GM08714 (cell line): ENCODE results near the gene PDZD2.
"Not testable (repeated sequence)": the region's sequence is repeated elsewhere in the genome, so short reads cannot be mapped to it uniquely, and the experiment has no call there.

Experiments used
- H3K4me3 ChIP-seq: fragments of 200-500 bp; sonication (Bioruptor generic); 2 replicates; pipeline ENCODE4 v1.5.1; 2014; ENCODE audit warnings: mild to moderate bottlenecking, low read length, inconsistent platforms
- ZNF274 ChIP-seq: IDR thresholded peaks from 2 replicates; pipeline ENCODE4 v1.6.1; 2012; ENCODE audit warnings: mild to moderate bottlenecking, low read depth, low read length

PDZD2 gene

DNA sequence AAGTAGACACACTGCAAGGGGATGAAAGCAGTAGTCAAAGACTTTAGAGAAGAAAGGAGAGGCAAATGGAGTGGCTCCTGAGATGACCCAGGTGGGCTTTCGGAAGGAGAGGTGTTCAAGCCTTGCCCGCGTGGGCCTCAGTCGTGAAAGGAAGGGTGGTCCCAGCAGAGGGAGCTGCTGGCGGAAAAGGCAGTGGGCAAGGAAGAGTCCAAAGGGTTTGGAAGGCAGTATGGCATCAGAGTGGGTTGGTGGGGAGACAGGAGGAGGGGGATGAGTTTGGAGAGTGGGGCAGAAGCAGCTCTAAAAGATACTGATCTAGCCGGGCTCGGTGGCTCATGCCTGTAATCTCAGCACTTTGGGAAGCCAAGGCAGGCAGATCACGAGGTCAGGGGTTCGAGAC is 369.8 kb downstream of the PDZD2 start:
- TF ChIP-seq ZNF274, result no peak
- no peak overlapping the region for H3K4me3 ChIP-seq

DNA sequence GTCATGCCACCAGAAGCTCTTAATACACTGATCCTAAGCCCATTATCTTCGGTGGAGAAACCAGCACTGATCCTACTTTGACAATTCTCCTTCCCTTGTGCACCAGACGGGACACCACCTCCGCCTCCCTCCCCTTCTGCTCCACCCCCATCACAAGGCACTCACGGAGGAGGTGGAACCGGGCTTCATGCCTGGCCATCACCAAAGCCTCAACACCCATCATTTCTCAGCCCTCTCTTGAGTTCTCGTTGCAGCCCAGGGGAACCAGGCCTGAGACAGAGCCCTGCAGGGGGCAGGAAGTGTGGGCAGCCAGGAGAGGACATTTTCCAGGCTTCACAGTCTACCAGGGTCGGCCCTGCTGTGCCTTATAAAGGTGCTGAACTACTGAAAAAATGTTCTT is 374.7 kb downstream of the PDZD2 start:
- no peak overlapping the region for H3K4me3 ChIP-seq
- TF ChIP-seq ZNF274, result no peak

DNA sequence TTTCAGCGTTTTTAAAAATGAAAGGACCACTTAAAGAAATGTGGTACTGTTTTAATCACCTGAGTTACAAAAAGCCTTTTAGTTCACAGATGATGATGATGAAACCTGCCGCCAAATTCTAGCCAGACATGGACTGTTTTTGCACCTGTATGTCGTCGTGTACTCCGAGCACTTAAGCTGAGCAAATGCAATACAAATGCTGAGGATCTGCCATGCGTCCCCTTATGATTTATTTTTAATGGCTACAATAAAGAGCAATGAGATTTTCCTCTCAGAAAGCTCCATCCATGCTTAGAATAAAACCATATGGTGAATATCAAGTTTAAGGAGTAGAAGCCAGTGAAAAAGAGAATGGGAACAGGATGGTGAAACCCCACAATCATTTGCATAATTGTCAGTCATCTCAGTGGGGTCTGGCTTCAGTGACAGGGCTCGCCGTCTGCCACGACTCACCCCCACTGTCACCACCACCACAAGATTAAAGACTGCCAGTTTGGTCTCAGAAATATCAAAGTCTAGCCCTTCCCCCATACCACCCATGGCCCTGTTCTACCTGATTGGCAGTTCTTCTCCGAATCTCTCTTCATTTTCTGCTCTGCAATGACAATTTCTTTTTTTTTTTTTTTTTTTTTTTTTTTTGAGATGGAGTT is 375.3 kb downstream of the PDZD2 start:
- H3K4me3 ChIP-seq, result no peak overlapping the region
- TF ChIP-seq ZNF274, result no peak

DNA sequence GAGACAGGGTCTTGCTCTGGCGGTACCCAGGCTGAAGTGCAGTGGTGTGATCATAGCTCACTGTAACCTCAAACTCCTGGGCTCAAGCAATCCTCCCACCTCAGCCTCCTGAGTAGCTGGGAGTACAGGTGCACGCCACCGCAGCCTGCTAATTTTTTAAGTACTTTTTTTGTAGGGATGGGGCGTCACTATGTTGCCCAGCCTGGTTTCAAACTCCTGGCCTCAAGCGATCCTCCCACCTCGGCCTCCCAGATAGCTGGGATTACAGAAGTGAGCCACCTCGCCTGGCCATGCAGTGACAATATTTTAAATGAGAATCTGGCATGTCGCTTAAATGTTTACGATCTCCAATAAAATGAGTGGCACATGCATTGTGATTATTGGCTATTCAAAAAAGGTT is 376.3 kb downstream of the PDZD2 start:
- H3K4me3 ChIP-seq, result not testable (repeated sequence)

DNA sequence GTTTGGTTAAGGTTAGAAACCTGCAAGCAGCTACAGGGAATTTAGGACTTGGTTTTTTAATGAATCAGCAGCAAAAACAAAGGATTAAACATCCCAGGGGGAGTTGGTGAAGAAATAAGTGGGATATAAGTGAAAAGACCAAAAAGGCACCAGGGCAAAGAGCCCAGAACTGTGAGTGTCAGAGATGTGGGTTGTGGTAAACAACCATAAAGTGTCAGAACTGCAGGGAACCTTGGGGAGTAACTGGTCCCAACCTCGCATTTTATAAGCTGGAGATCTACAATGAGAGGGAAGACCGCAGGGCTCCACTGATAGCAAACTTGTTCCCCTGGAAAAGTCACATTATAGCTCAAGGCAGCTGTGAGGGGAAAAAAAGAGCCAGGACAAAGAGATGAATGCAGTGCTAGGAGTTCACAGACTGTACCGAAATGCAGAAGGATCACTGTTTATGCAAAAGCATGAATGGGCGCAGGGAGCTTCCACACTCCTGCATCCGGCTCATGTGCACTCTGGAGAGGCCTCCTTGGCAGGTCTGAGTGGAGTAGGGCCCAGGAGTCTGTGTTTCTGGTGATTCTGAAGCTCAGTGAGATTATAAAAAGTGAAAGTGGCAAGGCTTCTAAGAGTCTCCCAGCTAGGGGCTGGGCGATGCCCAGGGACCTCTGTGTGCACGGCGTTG is 378.9 kb downstream of the PDZD2 start:
- no peak for TF ChIP-seq ZNF274
- H3K4me3 ChIP-seq, result no peak overlapping the region

DNA sequence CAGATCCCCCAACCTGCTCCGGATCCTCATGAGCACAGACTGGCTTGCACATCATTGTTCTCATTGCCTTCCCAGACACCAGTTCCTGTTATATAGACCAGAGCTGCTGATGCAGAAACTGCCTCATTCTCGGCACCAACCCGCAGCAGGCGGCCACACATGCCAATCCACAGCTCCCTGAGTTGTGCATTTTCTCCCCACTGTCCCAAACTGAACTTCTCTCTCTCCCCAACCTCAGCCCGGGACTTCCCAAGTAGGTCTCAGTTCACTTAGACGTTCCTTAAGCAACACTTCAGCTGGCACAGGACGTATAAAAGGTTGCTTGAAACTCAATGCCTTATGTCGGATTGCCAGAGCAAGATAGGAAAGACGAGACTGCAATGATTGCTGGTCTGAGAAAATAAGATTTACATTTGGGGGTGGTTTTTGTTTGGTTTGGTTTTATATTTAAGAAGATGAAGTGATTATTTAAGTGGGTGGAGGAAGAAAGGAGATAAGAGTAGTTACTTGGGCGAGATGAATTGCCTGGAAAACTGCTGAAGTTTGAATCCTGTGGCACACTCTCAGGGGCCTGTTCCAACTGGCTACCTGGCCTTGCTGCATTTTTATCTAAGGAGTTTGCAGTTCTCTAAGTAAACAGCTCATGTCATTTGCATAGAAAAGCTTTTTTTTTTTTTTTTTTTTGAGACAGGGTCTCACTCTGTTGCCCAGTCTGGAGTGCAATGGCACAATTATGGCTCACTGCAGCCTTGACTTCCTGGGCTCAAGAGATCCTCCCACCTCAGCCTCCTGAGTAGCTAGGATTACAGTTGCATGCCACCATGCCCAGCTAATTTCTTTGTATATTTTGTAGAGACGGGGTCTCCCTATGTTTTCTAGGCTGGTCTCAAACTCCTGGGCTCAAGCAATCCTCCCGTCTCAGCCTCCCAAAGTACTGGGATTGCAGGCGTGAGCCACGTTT is 379.8 kb downstream of the PDZD2 start:
- no peak overlapping the region for H3K4me3 ChIP-seq
- no peak for TF ChIP-seq ZNF274

DNA sequence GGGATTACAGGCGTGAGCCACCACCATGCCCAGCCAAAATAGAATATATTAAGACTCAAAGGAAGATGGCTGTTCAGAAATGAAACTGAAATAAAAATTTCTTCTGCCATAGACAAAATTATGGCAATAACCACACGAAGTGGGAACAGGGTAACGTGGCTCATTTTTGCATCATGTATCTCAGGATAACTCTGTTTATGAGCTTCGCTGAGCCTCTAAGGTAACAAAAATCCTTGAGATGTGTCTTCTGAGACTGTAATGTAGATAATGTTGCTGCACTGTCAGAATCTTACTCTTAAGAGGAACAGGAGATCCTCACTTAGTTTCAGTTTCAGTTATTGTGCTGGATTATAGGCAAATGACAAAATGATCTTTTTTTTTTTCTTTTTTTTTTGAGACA is 381.3 kb downstream of the PDZD2 start:
- no peak for TF ChIP-seq ZNF274
- no peak overlapping the region for H3K4me3 ChIP-seq

DNA sequence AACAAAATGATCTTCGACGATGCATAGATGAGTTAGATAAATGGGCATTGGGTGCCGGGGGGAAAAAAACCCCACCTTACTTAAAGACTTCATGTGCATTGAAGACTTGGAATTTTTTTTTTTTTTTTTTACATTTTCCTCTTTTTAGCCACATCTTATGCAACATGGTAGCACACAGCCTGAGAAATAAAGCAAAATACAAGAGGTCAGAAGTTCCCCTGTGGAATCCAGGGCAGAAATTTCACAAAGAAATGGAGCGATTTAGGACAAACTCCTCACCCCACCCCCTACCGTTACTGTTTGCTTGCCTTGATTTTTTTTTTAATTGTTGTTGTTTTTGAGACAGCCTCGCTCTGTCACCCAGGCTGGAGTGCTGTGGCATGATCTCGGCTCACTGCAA is 382.0 kb downstream of the PDZD2 start:
- H3K4me3 ChIP-seq, result no peak overlapping the region
- TF ChIP-seq ZNF274, result no peak

DNA sequence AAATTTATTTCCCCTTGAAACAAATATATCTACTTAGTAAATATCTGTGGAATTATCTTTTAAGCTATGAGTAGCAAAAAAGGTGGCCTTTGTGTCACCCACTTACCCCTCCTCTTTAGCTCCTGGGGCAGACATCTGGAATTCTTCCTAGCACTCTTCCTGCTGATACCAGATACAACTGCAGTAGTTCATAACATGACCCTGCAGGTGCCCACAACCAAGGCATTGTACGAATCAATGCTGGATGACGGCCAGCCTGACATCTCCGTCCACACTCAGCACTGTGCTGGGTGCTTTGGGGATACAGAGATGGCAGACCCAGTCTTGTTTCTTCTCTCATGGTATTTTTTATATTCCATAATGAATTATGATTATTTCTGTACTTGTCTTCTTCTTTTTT is 382.8 kb downstream of the PDZD2 start:
- no peak overlapping the region for H3K4me3 ChIP-seq
- TF ChIP-seq ZNF274, result no peak

DNA sequence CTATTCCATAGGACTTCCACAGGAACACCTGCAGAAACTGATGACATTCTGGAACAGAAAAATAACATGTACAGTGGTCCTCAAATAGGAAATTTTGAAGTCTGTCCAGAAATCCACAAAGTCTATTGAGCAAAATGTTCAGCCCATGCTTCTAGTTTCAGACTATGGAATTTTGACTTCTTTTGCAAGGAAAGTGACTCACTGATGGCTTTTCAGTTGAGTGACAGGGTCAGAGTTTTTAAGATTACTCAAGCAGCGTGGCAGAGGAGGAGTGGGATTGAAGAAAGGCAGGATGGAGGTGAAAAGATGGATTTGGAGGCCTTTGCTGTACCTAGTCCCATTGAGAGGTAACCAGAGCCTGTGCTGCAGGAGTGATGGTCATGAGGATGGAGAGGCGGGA is 383.7 kb downstream of the PDZD2 start:
- TF ChIP-seq ZNF274, result no peak
- no peak overlapping the region for H3K4me3 ChIP-seq

DNA sequence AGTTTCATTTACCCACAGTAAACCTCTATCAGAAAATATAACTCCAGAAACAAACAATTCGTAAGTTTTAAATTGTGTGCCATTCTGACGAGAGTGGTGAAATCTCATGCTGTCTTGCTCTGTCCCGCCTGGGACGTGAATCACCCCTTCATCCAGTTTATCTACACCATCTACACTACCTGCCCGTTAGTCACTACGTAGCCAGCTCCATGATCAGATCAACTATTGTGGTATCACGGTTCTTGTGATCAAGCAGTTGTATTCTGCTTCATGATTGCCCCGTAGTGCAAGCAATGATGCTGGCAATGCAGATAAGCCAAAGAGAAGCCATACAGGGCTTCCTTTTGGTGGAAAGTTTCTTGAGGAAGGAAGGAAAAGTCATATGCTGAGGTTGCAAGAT is 384.9 kb downstream of the PDZD2 start:
- H3K4me3 ChIP-seq, result no peak overlapping the region
- TF ChIP-seq ZNF274, result no peak

DNA sequence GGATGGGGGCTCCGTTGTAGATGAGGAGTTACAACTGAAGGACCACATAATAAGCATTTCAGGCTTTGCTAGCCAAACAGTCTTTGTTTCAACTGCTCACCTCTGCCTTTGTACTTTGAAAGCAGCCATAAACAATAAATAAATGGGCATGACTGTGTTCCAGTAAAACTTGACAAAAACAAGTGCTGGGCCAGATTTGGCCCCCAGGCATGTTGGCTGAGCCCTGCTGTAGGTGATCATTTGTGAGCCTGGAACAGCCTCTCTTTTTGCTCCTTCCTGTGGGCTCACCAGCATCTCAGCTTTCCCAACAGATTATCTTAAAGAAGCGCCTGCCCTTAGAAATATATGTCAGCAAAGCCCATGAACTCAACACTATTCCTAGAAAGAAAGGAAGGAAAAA is 385.8 kb downstream of the PDZD2 start:
- H3K4me3 ChIP-seq, result no peak overlapping the region
- no peak for TF ChIP-seq ZNF274

DNA sequence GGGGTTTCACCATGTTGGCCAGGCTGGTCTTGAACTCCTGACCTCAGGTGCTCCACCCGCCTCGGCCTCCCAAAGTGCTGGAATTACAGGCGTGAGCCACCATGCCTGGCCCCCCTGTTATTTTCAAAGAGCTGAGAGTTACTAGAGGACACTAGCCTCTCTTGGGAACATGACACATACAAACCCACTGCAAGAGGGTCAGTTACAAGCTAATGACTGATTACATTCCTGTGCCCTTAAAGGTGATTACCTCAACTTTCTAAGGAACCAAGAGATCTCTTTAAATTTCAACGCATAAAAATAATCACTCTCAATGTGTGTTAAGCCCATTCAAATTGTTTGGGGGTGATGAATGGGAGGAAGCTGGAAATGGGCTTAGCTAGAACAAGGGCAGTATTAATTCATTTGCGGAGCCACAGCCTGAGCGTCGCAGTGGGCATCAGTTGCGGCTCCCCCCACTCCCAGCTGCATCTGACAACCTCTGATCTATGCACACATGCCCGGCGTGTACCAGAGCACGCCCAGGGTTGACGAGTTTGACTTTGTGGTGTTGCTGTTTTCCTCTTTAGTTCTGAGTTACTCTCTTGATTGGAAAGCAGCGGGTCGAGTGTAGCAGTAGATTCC is 388.3 kb downstream of the PDZD2 start:
- TF ChIP-seq ZNF274, result no peak
- H3K4me3 ChIP-seq, result no peak overlapping the region

DNA sequence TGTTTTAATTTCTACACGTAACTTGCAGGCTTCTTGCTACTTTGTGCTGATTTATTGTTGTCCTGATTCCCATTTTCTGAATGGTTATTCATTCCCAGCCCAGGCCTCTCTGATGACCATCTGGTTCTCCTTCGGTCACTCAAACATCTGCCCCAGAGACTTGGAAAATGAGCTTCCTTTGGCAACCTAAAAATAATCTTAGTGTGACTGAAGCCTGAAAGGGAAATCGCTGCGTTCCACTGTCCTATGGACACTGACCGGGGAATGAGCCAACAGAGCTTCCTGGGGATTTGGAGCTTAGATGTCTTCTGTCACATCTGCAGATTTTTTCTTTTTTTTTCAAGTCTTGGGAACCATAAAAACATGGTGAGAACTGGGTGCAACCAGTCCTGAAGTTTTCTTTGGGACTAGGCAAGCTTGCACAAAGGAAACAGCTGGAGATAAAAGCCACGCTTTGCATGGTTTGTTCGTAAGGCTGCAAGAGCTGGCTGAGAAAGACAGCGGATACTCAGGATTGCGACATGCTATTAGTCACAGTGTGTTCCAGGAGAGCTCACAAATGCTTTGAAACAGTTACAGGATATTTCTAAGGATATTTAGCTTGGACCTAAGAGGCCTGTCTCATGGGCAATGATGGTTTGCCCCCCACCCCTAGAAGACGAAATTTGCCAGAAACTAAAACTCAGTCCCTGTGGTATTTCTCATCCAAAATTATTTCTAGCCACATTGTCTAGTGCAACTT is 389.0 kb downstream of the PDZD2 start:
- no peak overlapping the region for H3K4me3 ChIP-seq
- TF ChIP-seq ZNF274, result no peak
